ENCODE results near the gene TMC6. TPM values are rescaled to one million over a fixed set of nuclear protein-coding genes. Genes with fewer than 3 reads are reported as not detected.

Gene TMC6
- total and polyA plus RNA-seq, 2 of the 13 experiments (the other 11 are each of a cell fraction or from before 2014, with no cell fraction given) = 48.4 to 99.1 TPM

GRCh38 chr17:78140169-78141051 is 11.9 kb upstream of the TMC6 start (continued):
- TF ChIP-seq FLYWCH1 (CRISPR knock-in tag; IDR thresholded peaks at IDR 0.05) = no peak
- TF ChIP-seq HBP1 (CRISPR knock-in tag; IDR thresholded peaks at IDR 0.05; ENCODE audit: low read depth) = 0 out of 2 replicates have a peak, but pooled peaks have one; percentile 16
- no peak for TF ChIP-seq CBX2 (IDR thresholded peaks at IDR 0.05; ENCODE audit: low read depth, low read length)
- TF ChIP-seq CBX2 (CRISPR knock-in tag; IDR thresholded peaks at IDR 0.05; ENCODE audit: low read depth) = peak; percentile 85
- no peak for TF ChIP-seq CBX1 (IDR thresholded peaks at IDR 0.05; ENCODE audit: low read depth)
- no peak for TF ChIP-seq KAT7 (CRISPR knock-in tag; IDR thresholded peaks at IDR 0.05; ENCODE audit: borderline replicate concordance)
- no peak for TF ChIP-seq ZNF570 (CRISPR knock-in tag; IDR thresholded peaks at IDR 0.05; ENCODE audit: borderline replicate concordance)
- TF ChIP-seq KIAA2018 (CRISPR knock-in tag; IDR thresholded peaks at IDR 0.05; ENCODE audit: borderline replicate concordance) = no peak
- TF ChIP-seq HNRNPL (IDR thresholded peaks at IDR 0.05; ENCODE audit: low read depth, low read length) = no peak
- no peak; the same call in 1 of the 2 replicates for TF ChIP-seq UBTF (CRISPR knock-in tag; IDR thresholded peaks at IDR 0.05)
- TF ChIP-seq ZNF329 (CRISPR knock-in tag; IDR thresholded peaks at IDR 0.05; ENCODE audit: low read depth) = no peak
- TF ChIP-seq JUND (CRISPR knock-in tag; IDR thresholded peaks at IDR 0.05) = no peak

Data from HepG2 (cell line).